CD4-positive, alpha-beta memory T cell (primary cell): ENCODE measurements around the gene SIAH3. TPM values are rescaled to one million over a fixed set of nuclear protein-coding genes. Genes with fewer than 3 reads are reported as not detected.

Experiments used
- CTCF ChIA-PET: fragments of 350-600 bp; sonication (Branson Sonifier 250); formaldehyde crosslinking; loops from one replicate; lab custom pipeline; 2021; ENCODE audit warnings: inconsistent platforms; ENCODE audit not compliant: partially characterized antibody; lab: Charles Lee
- POLR2A ChIA-PET: fragments of 350-600 bp; sonication (Branson Sonifier 250); formaldehyde crosslinking; loops from one replicate; lab custom pipeline; 2021; ENCODE audit not compliant: partially characterized antibody; lab: Charles Lee
- DNase-seq, 5 donors: peaks; one replicate each; pipeline versions ENCODE4 v3.0.0 to v3.0.0-alpha.2; 2020 to 2022; ENCODE audit warnings: mixed read lengths in 1 of 5
- H3K27ac ChIP-seq: one replicate; pipeline ENCODE4 v1.7.0; 2013; ENCODE audit warnings: low read depth, low read length
- H3K27me3 ChIP-seq: 2 replicates; pipeline ENCODE4 v1.7.0; 2013; ENCODE audit warnings: mild to moderate bottlenecking, low read length, moderate library complexity; ENCODE audit not compliant: insufficient read depth
- H3K36me3 ChIP-seq: 2 replicates; pipeline ENCODE4 v1.7.0; 2013; ENCODE audit warnings: mild to moderate bottlenecking, low read length, moderate library complexity; ENCODE audit not compliant: insufficient read depth
- H3K4me1 ChIP-seq: 2 replicates; pipeline ENCODE4 v1.7.0; 2013; ENCODE audit warnings: mild to moderate bottlenecking, low read length, moderate library complexity; ENCODE audit not compliant: insufficient read depth
- H3K4me3 ChIP-seq, 2 donors: one replicate each; pipeline ENCODE4 v1.7.0; 2013; ENCODE audit warnings: low read length in 2 of 2, mild to moderate bottlenecking in 1 of 2
- H3K9me3 ChIP-seq, 2 donors: one replicate each; pipeline ENCODE4 v1.7.0; 2013; ENCODE audit warnings: low read length in 2 of 2, control low read depth in 1 of 2; ENCODE audit not compliant: control insufficient read depth in 1 of 2
- H3K27ac Mint-ChIP-seq, 7 donors: one replicate each; pipeline ENCODE4 v1.8.0; 2020 to 2021; ENCODE audit warnings: mixed read lengths in 7 of 7, mild to moderate bottlenecking in 6 of 7, inconsistent platforms in 3 of 7, moderate library complexity in 3 of 7
- H3K27me3 Mint-ChIP-seq, 2 donors: one replicate each; pipeline ENCODE4 v1.8.0; 2020 to 2021; ENCODE audit warnings: mixed read lengths in 2 of 2
- H3K36me3 Mint-ChIP-seq, 2 donors: one replicate each; pipeline ENCODE4 v1.8.0; 2020 to 2021; ENCODE audit warnings: mixed read lengths in 2 of 2, inconsistent platforms in 1 of 2, mild to moderate bottlenecking in 1 of 2
- H3K4me1 Mint-ChIP-seq, 4 donors: one replicate each; pipeline ENCODE4 v1.8.0; 2020 to 2021; ENCODE audit warnings: mixed read lengths in 4 of 4, mild to moderate bottlenecking in 1 of 4
- H3K4me3 Mint-ChIP-seq, 8 donors: one replicate each; pipeline ENCODE4 v1.8.0; 2020 to 2021; ENCODE audit warnings: mixed read lengths in 8 of 8, mild to moderate bottlenecking in 7 of 8, moderate library complexity in 6 of 8, inconsistent platforms in 3 of 8
- H3K9me3 Mint-ChIP-seq, 8 donors: one replicate each; pipeline ENCODE4 v1.8.0; 2020 to 2021; ENCODE audit warnings: mixed read lengths in 8 of 8, mild to moderate bottlenecking in 5 of 8, inconsistent platforms in 3 of 8, moderate library complexity in 1 of 8
- intact Hi-C: fragments of 100-400 bp; cut with micrococcal nuclease; formaldehyde crosslinking; loops from one replicate; pipeline ENCODE4 v1.15.1; 2023
- polyA plus RNA-seq, 2 donors: library from polyadenylated mRNA; unstranded; fragments of 300-500 nt; fragmentation: Illumina TruSeq; gene quantifications; one replicate each; pipeline ENCODE4 v1.2.3, GENCODE V29; 2021
- total RNA-seq, 2 experiments: library from RNA; stranded (reverse); gene quantifications; one replicate each; pipeline ENCODE4 v1.2.3, GENCODE V29; 2021

SIAH3 gene
- total and polyA plus RNA-seq, 4 experiments from 2014 or later, result 0.13 to 1.9 (median 1.5) TPM; not detected in 1

- POLR2A ChIA-PET, result no interaction called here
- Mint-ChIP-seq H3K4me3 (no peak overlapping the region), H3K27ac (no peak overlapping the region), H3K9me3 (no peaks in the 10 kb centered on the region), H3K4me1 (no peaks in the 10 kb centered on the region), H3K36me3 (no peaks in the 10 kb centered on the region), H3K27me3 (no peaks in the 10 kb centered on the region)
- Histone ChIP-seq H3K27me3 (no peaks in the 10 kb centered on the region), H3K9me3 (no peaks in the 10 kb centered on the region), H3K4me3 (no peak overlapping the region), H3K4me1 (no peaks in the 10 kb centered on the region), H3K27ac (no peak overlapping the region), H3K36me3 (no peaks in the 10 kb centered on the region)
- no peak for DNase-seq
- intact Hi-C loops, result no loop called here
- CTCF ChIA-PET, result interaction anchor here (1.0 kb wide), 1 partner anchor 18 kb away, joined by 3 read pairs; no protein-coding TSS in a partner anchor
These were observed 26.2 kb downstream of the SIAH3 start for GRCh38 chr13:45825387-45825650.

GRCh38 chr13:45823583-45823982 is 28.0 kb downstream of the SIAH3 start:
- no peaks in the 10 kb centered on the region for H3K4me1 Mint-ChIP-seq
- ChIA-PET CTCF (no interaction called here), POLR2A (no interaction called here)
- Histone ChIP-seq H3K27me3 (no peaks in the 10 kb centered on the region), H3K4me3 (no peak overlapping the region), H3K9me3 (no peaks in the 10 kb centered on the region), H3K4me1 (no peaks in the 10 kb centered on the region), H3K27ac (no peak overlapping the region), H3K36me3 (no peaks in the 10 kb centered on the region)
- intact Hi-C loops, result no loop called here
- no peak overlapping the region for H3K4me3 Mint-ChIP-seq
- no peak for DNase-seq
- H3K27me3 Mint-ChIP-seq, result no peaks in the 10 kb centered on the region
- H3K9me3 Mint-ChIP-seq, result peaks cover 0 to 1% (median 0%) of the 10 kb centered on the region in 8 donors
- no peaks in the 10 kb centered on the region for H3K36me3 Mint-ChIP-seq
- no peak overlapping the region for H3K27ac Mint-ChIP-seq

- Mint-ChIP-seq H3K4me1 (no peaks in the 10 kb centered on the region), H3K36me3 (no peaks in the 10 kb centered on the region), H3K4me3 (no peak overlapping the region), H3K9me3 (peaks cover 0 to 2% (median 0%) of the 10 kb centered on the region in 8 donors), H3K27ac (no peak overlapping the region), H3K27me3 (no peaks in the 10 kb centered on the region)
- POLR2A ChIA-PET, result no interaction called here
- no peak for DNase-seq
- intact Hi-C loops, result no loop called here
- Histone ChIP-seq H3K4me3 (no peak overlapping the region), H3K27ac (no peak overlapping the region), H3K9me3 (no peaks in the 10 kb centered on the region), H3K36me3 (no peaks in the 10 kb centered on the region), H3K27me3 (no peaks in the 10 kb centered on the region), H3K4me1 (no peaks in the 10 kb centered on the region)
- CTCF ChIA-PET, result interaction anchor here (1.4 kb wide), 1 partner anchor 9 kb away, joined by 4 read pairs; no protein-coding TSS in a partner anchor
These were observed 29.7 kb downstream of the SIAH3 start for GRCh38 chr13:45821811-45822210.

GRCh38 chr13:45820106-45820838 is 31.3 kb downstream of the SIAH3 start:
- CTCF ChIA-PET, result no interaction called here
- no peak overlapping the region for H3K27ac Mint-ChIP-seq
- H3K36me3 ChIP-seq, result no peaks in the 10 kb centered on the region

GRCh38 chr13:45817833-45818232 is 33.7 kb downstream of the SIAH3 start:
- Mint-ChIP-seq H3K27me3 (no peaks in the 10 kb centered on the region), H3K9me3 (peaks cover 0 to 2% (median 0%) of the 10 kb centered on the region in 8 donors), H3K36me3 (no peaks in the 10 kb centered on the region), H3K4me1 (no peaks in the 10 kb centered on the region), H3K4me3 (no peak overlapping the region), H3K27ac (no peak overlapping the region)
- intact Hi-C loops, result no loop called here
- Histone ChIP-seq H3K4me1 (no peaks in the 10 kb centered on the region), H3K4me3 (no peak overlapping the region), H3K27ac (no peak overlapping the region), H3K9me3 (no peaks in the 10 kb centered on the region), H3K27me3 (no peaks in the 10 kb centered on the region), H3K36me3 (no peaks in the 10 kb centered on the region)
- POLR2A ChIA-PET, result no interaction called here
- DNase-seq, result no peak
- CTCF ChIA-PET, result interaction anchor here (1.7 kb wide), 1 partner anchor 10 kb away, joined by 4 read pairs; no protein-coding TSS in a partner anchor

More at GRCh38 chr13:45820106-45820838, 31.3 kb downstream of the SIAH3 start:
- Mint-ChIP-seq H3K36me3 (no peaks in the 10 kb centered on the region), H3K4me3 (no peak overlapping the region), H3K4me1 (no peaks in the 10 kb centered on the region), H3K27me3 (no peaks in the 10 kb centered on the region), H3K9me3 (peaks cover 0 to 2% (median 0%) of the 10 kb centered on the region in 8 donors)
- Histone ChIP-seq H3K27me3 (no peaks in the 10 kb centered on the region), H3K27ac (no peak overlapping the region), H3K4me1 (no peaks in the 10 kb centered on the region), H3K4me3 (no peak overlapping the region), H3K9me3 (no peaks in the 10 kb centered on the region)
- intact Hi-C loops, result no loop called here
- POLR2A ChIA-PET, result no interaction called here
- DNase-seq, result no peak

GRCh38 chr13:45816427-45816826 is 35.1 kb downstream of the SIAH3 start:
- Mint-ChIP-seq H3K9me3 (peaks cover 0 to 2% (median 0%) of the 10 kb centered on the region in 8 donors), H3K4me3 (no peak overlapping the region), H3K27ac (no peak overlapping the region), H3K36me3 (no peaks in the 10 kb centered on the region), H3K27me3 (no peaks in the 10 kb centered on the region), H3K4me1 (no peaks in the 10 kb centered on the region)
- Histone ChIP-seq H3K4me1 (no peaks in the 10 kb centered on the region), H3K4me3 (no peak overlapping the region), H3K36me3 (no peaks in the 10 kb centered on the region), H3K27ac (no peak overlapping the region), H3K27me3 (no peaks in the 10 kb centered on the region), H3K9me3 (no peaks in the 10 kb centered on the region)
- no peak for DNase-seq
- intact Hi-C loops, result no loop called here
- POLR2A ChIA-PET, result no interaction called here
- CTCF ChIA-PET, result interaction anchor here (1.7 kb wide), 1 partner anchor 8 kb away, joined by 4 read pairs; no protein-coding TSS in a partner anchor

GRCh38 chr13:45812695-45813372 is 38.7 kb downstream of the SIAH3 start:
- CTCF ChIA-PET, result no interaction called here
- Mint-ChIP-seq H3K27me3 (no peaks in the 10 kb centered on the region), H3K4me1 (peaks cover 0 to 9% (median 5%) of the 10 kb centered on the region in 4 donors), H3K9me3 (no peaks in the 10 kb centered on the region), H3K27ac (peak overlapping the region in 1 of 7 donors; percentile 6), H3K4me3 (no peak overlapping the region), H3K36me3 (no peaks in the 10 kb centered on the region)
- no peak overlapping the region for H3K27ac ChIP-seq
- no peak for DNase-seq
- no peaks in the 10 kb centered on the region for H3K27me3 ChIP-seq
- H3K4me3 ChIP-seq, result no peak overlapping the region
- no peaks in the 10 kb centered on the region for H3K9me3 ChIP-seq
- no peaks in the 10 kb centered on the region for H3K4me1 ChIP-seq
- no peaks in the 10 kb centered on the region for H3K36me3 ChIP-seq
- POLR2A ChIA-PET, result no interaction called here
- intact Hi-C loops, result no loop called here
